ENCODE results near the gene CDKN2A.

DNA sequence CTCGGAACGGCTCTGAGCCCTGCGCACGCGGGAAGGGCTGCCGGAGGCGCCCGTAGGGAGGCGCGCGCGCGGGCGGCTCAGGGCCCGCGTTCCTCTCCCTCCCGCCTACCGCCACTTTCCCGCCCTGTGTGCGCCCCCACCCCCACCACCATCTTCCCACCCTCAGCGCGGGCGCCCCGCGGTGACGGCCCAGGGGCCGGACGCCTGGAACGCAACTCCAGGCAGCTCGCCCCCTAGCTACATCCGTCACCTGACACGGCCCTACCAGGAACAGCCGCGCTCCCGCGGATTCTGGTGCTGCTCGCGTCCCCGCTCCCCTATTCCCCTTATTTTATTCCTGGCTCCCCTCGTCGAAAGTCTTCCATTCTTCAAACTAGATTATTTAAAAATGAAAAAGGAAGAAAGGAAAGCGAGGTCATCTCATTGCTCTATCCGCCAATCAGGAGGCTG lies 389 bp upstream of the CDKN2A start, which contains the start of gene CDKN2B-AS1:
- TF ChIP-seq, protein P1, sequence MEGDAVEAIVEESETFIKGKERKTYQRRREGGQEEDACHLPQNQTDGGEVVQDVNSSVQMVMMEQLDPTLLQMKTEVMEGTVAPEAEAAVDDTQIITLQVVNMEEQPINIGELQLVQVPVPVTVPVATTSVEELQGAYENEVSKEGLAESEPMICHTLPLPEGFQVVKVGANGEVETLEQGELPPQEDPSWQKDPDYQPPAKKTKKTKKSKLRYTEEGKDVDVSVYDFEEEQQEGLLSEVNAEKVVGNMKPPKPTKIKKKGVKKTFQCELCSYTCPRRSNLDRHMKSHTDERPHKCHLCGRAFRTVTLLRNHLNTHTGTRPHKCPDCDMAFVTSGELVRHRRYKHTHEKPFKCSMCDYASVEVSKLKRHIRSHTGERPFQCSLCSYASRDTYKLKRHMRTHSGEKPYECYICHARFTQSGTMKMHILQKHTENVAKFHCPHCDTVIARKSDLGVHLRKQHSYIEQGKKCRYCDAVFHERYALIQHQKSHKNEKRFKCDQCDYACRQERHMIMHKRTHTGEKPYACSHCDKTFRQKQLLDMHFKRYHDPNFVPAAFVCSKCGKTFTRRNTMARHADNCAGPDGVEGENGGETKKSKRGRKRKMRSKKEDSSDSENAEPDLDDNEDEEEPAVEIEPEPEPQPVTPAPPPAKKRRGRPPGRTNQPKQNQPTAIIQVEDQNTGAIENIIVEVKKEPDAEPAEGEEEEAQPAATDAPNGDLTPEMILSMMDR (conservative IDR thresholded peaks at IDR 0.05; ENCODE audit: low read length), result no peak
- no peak for TF ChIP-seq EZH2phosphoT487 (IDR thresholded peaks at IDR 0.05; ENCODE audit: borderline replicate concordance)

All from Loucy (cell line).